Ascending aorta (tissue), 2 donors: ENCODE measurements around the gene ONECUT2. TPM values are rescaled to one million over a fixed set of nuclear protein-coding genes. Genes with fewer than 3 reads are reported as not detected.
"Not testable (repeated sequence)": the region's sequence is repeated elsewhere in the genome, so short reads cannot be mapped to it uniquely, and the experiment has no call there.

Experiments used
- DNase-seq, 2 donors: peaks; one replicate each; pipeline ENCODE4 v3.0.0-alpha.2; 2019; ENCODE audit warnings: low spot score in 2 of 2
- H3K27ac ChIP-seq, 2 donors: fragments of 200-600 bp; sonication (generic); one replicate each; pipeline ENCODE4 v1.5.1; 2016 to 2017; ENCODE audit warnings: mild to moderate bottlenecking in 1 of 2
- H3K27me3 ChIP-seq: fragments of 200-600 bp; sonication (generic); one replicate; pipeline ENCODE4 v1.5.1; 2017
- H3K36me3 ChIP-seq, 2 donors: fragments of 200-600 bp; sonication (generic); one replicate each; pipeline ENCODE4 v1.5.1; 2016
- H3K4me1 ChIP-seq, 2 donors: fragments of 200-600 bp; sonication (generic); one replicate each; pipeline ENCODE4 v1.5.1; 2016 to 2017; ENCODE audit warnings: mild to moderate bottlenecking in 1 of 2
- H3K4me3 ChIP-seq, 2 donors: fragments of 200-600 bp; sonication (generic); one replicate each; pipeline ENCODE4 v1.5.1; 2016 to 2017; ENCODE audit warnings: mild to moderate bottlenecking in 1 of 2
- H3K9me3 ChIP-seq, 2 donors: fragments of 200-600 bp; sonication (generic); one replicate each; pipeline ENCODE4 v1.5.1; 2016
- CTCF ChIP-seq, 3 experiments: fragments of 200-600 bp in 2 of 3; fragments of 450-650 bp in 1 of 3; sonication (generic) in 2 of 3; IDR thresholded peaks; one replicate each; pipeline ENCODE4 v1.5.1; 2016 to 2019; ENCODE audit warnings: antibody characterized with exemption in 3 of 3, mild to moderate bottlenecking in 1 of 3, moderate library complexity in 1 of 3
- intact Hi-C: fragments of 100-400 bp; cut with DNase I; formaldehyde crosslinking; loops from one replicate; pipeline ENCODE4 v1.15.1; 2023
- total RNA-seq: library from RNA; depleted of rRNA; stranded (reverse); fragments of >200 nt; gene quantifications from one replicate; pipeline ENCODE4 v1.1.0, GENCODE V29; 2016

ONECUT2 gene
- total RNA-seq, 1 donor from 2014 or later, result 0.11 TPM

GRCh38 chr18:57516056-57516455 is 80.9 kb downstream of the ONECUT2 start:
- intact Hi-C loops, result no loop called here
- no peak overlapping the region for H3K4me3 ChIP-seq
- H3K27ac ChIP-seq, result no peak overlapping the region
- H3K36me3 ChIP-seq, result no peaks in the 10 kb centered on the region
- DNase-seq, result no peak
- TF ChIP-seq CTCF (IDR thresholded peaks at IDR 0.05), result no peak
- no peaks in the 10 kb centered on the region for H3K4me1 ChIP-seq
- H3K9me3 ChIP-seq, result no peaks in the 10 kb centered on the region
- no peaks in the 10 kb centered on the region for H3K27me3 ChIP-seq

GRCh38 chr18:57518533-57518932 is 83.4 kb downstream of the ONECUT2 start:
- no peaks in the 10 kb centered on the region for H3K4me1 ChIP-seq
- TF ChIP-seq CTCF (IDR thresholded peaks at IDR 0.05), result no peak
- no peaks in the 10 kb centered on the region for H3K27me3 ChIP-seq
- no peaks in the 10 kb centered on the region for H3K9me3 ChIP-seq
- no peak overlapping the region for H3K4me3 ChIP-seq
- DNase-seq, result no peak
- H3K27ac ChIP-seq, result no peak overlapping the region
- no peaks in the 10 kb centered on the region for H3K36me3 ChIP-seq
- intact Hi-C loops, result no loop called here

GRCh38 chr18:57519668-57520424 is 84.7 kb downstream of the ONECUT2 start:
- Histone ChIP-seq H3K27ac (no peak overlapping the region), H3K27me3 (no peaks in the 10 kb centered on the region), H3K4me1 (no peaks in the 10 kb centered on the region), H3K9me3 (no peaks in the 10 kb centered on the region), H3K4me3 (no peak overlapping the region), H3K36me3 (no peaks in the 10 kb centered on the region)
- DNase-seq, result no peak
- intact Hi-C loops, result loop anchor here (10.0 kb wide), 1 partner anchor 55 kb away; no protein-coding TSS in a partner anchor
- TF ChIP-seq CTCF (IDR thresholded peaks at IDR 0.05), result no peak

- H3K27me3 ChIP-seq, DNase-seq, H3K4me3 ChIP-seq, H3K4me1 ChIP-seq, H3K27ac ChIP-seq, H3K36me3 ChIP-seq, H3K9me3 ChIP-seq: not testable (repeated sequence)
- intact Hi-C loops, result loop anchor here (10.0 kb wide), 1 partner anchor 58 kb away; no protein-coding TSS in a partner anchor
These were observed 87.2 kb downstream of the ONECUT2 start for GRCh38 chr18:57522348-57522747.

- intact Hi-C loops, result loop anchor here (10.0 kb wide), 1 partner anchor 59 kb away; no protein-coding TSS in a partner anchor
- Histone ChIP-seq H3K4me3 (no peak overlapping the region), H3K4me1 (no peaks in the 10 kb centered on the region), H3K27me3 (no peaks in the 10 kb centered on the region), H3K27ac (no peak overlapping the region), H3K36me3 (no peaks in the 10 kb centered on the region), H3K9me3 (no peaks in the 10 kb centered on the region)
- DNase-seq, result no peak
- no peak for TF ChIP-seq CTCF (IDR thresholded peaks at IDR 0.05)
These were observed 88.2 kb downstream of the ONECUT2 start for GRCh38 chr18:57523171-57523956.
